Activated CD4-positive, alpha-beta memory T cell treated with anti-CD3 and anti-CD28 coated beads, Interleukin-2, amount 10 ng/mL, durations not matched to agents 7 days and 5 days (primary cell): ENCODE data around the gene STON2. TPM values are rescaled to one million over a fixed set of nuclear protein-coding genes. Genes with fewer than 3 reads are reported as not detected.
"Not testable (repeated sequence)": the region's sequence is repeated elsewhere in the genome, so short reads cannot be mapped to it uniquely, and the experiment has no call there.

Source experiments
- CTCF ChIA-PET: fragments of 350-600 bp; sonication (Branson Sonifier 250); formaldehyde crosslinking; loops from one replicate; lab custom pipeline; 2021; ENCODE audit warnings: antibody characterized with exemption, inconsistent platforms; lab: Charles Lee
- POLR2A ChIA-PET: fragments of 350-600 bp; sonication (Branson Sonifier 250); formaldehyde crosslinking; loops from one replicate; lab custom pipeline; 2021; ENCODE audit warnings: antibody characterized with exemption; lab: Charles Lee
- DNase-seq: peaks from one replicate; pipeline ENCODE4 v3.0.0-alpha.2; 2020
- H3K27ac Mint-ChIP-seq: one replicate; pipeline ENCODE4 v1.8.0; 2021; ENCODE audit warnings: mild to moderate bottlenecking, mixed read lengths
- H3K27me3 Mint-ChIP-seq: one replicate; pipeline ENCODE4 v1.8.0; 2021; ENCODE audit warnings: mixed read lengths
- H3K36me3 Mint-ChIP-seq: one replicate; pipeline ENCODE4 v1.8.0; 2021; ENCODE audit warnings: low read depth, mixed read lengths
- H3K4me1 Mint-ChIP-seq: one replicate; pipeline ENCODE4 v1.8.0; 2021; ENCODE audit warnings: mixed read lengths
- H3K4me3 Mint-ChIP-seq: one replicate; pipeline ENCODE4 v1.8.0; 2021; ENCODE audit warnings: mild to moderate bottlenecking, mixed read lengths
- H3K9me3 Mint-ChIP-seq: one replicate; pipeline ENCODE4 v1.8.0; 2021; ENCODE audit warnings: mixed read lengths
- total RNA-seq, 2 experiments: library from RNA; stranded (reverse); gene quantifications; one replicate each; pipeline ENCODE4 v1.2.3, GENCODE V29; 2021

STON2 gene
- total RNA-seq, 2 experiments from 2014 or later = 3.0 to 4.3 TPM

DNA sequence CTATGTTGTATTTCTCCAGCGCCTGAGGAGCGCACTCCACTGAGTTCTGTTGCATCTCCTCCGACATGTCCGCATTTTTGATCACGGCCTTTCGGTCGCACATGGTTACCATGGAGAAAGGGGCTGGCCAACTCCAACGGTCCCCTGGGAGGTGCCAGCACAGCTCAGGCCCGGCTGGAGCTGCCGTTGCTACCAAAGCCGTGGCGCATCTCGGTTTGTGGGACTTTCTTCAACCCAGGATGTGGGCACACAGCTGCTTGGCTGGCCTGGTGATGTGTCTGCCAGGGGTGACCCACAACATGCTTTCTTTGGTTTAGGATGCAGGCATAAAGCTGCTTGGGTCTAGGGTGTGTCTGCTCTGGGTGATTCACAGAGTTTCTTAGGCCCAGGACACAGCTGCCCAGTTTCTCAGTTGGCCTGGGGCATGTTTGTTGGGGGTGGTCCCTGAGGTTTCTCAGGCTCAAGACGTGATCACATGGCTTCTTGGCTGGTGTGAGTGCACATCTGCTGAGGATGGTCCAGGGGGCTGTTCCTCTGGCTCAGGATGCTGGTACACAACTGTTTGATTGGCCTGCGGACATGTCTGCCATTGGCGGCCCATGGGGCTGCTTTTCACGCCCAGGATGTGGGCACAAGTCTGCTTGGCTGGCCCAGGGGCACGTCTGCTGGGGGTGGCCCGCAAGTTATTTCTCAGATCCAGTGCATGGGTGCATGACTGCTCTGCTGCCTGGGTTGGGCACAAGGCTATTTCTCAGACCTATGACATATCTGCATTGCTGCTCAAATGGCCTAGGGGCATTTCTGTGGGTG is 153.5 kb downstream of the STON2 start:
- peaks cover 3% of the 10 kb centered on the region for H3K9me3 Mint-ChIP-seq
- H3K27me3 Mint-ChIP-seq = peaks cover 2% of the 10 kb centered on the region
- H3K4me1 Mint-ChIP-seq = no peaks in the 10 kb centered on the region
- H3K4me3 Mint-ChIP-seq = no peak overlapping the region
- POLR2A ChIA-PET = no interaction called here
- DNase-seq = no peak
- CTCF ChIA-PET = no interaction called here
- no peak overlapping the region for H3K27ac Mint-ChIP-seq
- H3K36me3 Mint-ChIP-seq = peaks cover 3% of the 10 kb centered on the region

DNA sequence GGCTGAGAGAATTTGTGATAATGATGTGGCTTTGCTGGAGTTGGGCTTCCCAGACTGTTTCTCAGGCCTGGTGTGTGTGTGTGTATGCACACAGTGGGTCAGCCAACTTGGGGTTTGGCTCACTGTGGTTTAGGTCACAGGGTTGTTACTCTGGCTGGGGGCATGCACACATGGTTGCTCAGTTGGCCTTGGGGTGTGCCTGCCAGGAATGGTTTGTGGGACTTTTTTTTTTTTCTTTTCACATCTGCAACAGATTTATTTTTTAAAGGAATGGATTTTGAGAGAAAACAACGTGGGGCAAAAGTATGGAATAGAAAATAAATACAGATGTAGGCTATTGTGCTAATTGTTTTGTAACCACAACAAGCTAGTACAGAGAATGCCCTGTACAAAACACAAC is 154.4 kb downstream of the STON2 start:
- Mint-ChIP-seq H3K4me3 (no peak overlapping the region), H3K9me3 (peaks cover 3% of the 10 kb centered on the region), H3K36me3 (peaks cover 3% of the 10 kb centered on the region), H3K27ac (no peak overlapping the region), H3K27me3 (peaks cover 5% of the 10 kb centered on the region), H3K4me1 (no peaks in the 10 kb centered on the region)
- CTCF ChIA-PET = no interaction called here
- POLR2A ChIA-PET = no interaction called here
- DNase-seq = no peak

DNA sequence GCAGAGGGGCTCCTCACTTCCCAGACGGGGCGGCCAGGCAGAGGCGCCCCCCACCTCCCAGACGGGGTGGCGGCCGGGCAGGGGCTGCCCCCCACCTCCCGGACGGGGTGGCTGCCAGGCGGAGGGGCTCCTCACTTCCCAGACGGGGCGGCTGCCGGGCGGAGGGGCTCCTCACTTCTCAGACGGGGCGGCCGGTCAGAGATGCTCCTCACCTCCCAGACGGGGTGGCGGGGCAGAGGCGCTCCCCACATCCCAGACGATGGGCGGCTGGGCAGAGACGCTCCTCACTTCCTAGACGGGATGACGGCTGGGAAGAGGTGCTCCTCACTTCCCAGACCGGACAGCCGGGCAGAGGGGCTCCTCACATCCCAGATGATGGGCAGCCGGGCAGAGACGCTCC is 155.7 kb downstream of the STON2 start:
- POLR2A ChIA-PET, H3K27ac Mint-ChIP-seq, H3K4me1 Mint-ChIP-seq, H3K9me3 Mint-ChIP-seq, CTCF ChIA-PET, H3K4me3 Mint-ChIP-seq, H3K36me3 Mint-ChIP-seq, DNase-seq: not testable (repeated sequence)
- H3K27me3 Mint-ChIP-seq = peaks cover 13% of the 10 kb centered on the region

DNA sequence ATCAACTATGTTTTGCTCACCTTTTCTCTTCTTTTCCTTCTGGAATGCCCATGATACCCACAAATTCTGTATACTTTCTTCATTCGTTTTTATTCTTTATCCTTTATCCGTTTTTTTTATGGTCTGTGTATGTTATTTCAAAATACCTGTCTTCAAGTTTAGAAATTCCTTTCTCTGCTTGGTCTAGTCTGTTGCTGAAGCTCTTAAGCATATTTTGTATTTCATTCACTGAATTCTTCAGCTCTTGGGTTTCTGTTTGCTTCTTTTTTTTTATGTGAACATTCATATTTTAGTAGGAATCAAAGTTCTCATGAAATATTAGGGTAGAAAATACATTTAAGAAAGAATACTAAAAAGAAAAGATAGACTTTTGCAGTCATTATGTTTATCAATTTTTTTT is 156.6 kb downstream of the STON2 start:
- H3K27me3 Mint-ChIP-seq = peaks cover 14% of the 10 kb centered on the region
- H3K4me3 Mint-ChIP-seq = no peak overlapping the region
- ChIA-PET CTCF (no interaction called here), POLR2A (no interaction called here)
- no peak for DNase-seq
- no peaks in the 10 kb centered on the region for H3K4me1 Mint-ChIP-seq
- H3K9me3 Mint-ChIP-seq = peaks cover 3% of the 10 kb centered on the region
- H3K36me3 Mint-ChIP-seq = peaks cover 3% of the 10 kb centered on the region
- H3K27ac Mint-ChIP-seq = no peak overlapping the region

DNA sequence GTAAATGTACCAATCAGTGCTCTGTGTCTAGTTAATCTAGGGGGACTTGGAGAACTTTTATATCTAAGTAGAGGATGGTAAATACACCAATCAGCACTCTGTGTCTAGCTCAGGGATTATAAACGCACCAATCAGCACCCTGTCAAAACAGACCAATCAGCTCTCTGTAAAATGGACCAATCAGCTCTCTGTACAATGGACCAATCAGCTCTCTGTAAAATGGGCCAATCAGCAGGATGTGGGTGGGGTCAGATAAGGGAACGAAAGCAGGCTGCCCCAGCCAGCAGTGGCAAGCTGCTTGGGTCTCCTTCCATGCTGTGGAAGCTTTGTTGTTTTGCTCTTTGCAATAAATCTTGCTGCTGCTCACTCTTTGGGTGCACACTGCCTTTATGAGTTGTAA is 163.3 kb downstream of the STON2 start:
- H3K9me3 Mint-ChIP-seq, H3K27ac Mint-ChIP-seq, H3K36me3 Mint-ChIP-seq, POLR2A ChIA-PET, H3K4me1 Mint-ChIP-seq, CTCF ChIA-PET, H3K4me3 Mint-ChIP-seq, DNase-seq: not testable (repeated sequence)
- H3K27me3 Mint-ChIP-seq = peaks cover 16% of the 10 kb centered on the region

DNA sequence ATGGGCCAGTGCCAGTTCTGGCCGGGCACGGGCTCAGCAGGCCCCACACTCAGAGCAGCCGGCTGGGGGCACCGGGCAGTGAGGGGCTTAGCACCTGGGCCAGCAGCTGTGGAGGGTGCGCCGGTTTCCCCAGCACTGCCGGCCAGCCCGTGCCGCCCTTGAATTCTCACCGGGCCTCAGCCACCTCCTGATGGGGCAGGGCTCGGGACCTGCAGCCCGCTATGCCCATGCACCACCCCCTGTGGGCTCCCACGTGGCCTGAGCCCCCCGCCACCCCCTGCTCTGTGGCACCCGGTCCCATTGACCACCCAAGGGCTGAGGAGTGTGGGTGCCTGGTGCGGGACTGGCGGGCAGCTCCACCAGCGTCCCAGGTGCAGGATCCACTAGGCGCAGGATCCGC is 164.0 kb downstream of the STON2 start:
- no peaks in the 10 kb centered on the region for H3K36me3 Mint-ChIP-seq
- H3K4me3 Mint-ChIP-seq = no peak overlapping the region
- no peaks in the 10 kb centered on the region for H3K4me1 Mint-ChIP-seq
- CTCF ChIA-PET = no interaction called here
- DNase-seq = no peak
- peaks cover 16% of the 10 kb centered on the region for H3K27me3 Mint-ChIP-seq
- POLR2A ChIA-PET = no interaction called here
- H3K9me3 Mint-ChIP-seq = no peaks in the 10 kb centered on the region
- H3K27ac Mint-ChIP-seq = no peak overlapping the region

DNA sequence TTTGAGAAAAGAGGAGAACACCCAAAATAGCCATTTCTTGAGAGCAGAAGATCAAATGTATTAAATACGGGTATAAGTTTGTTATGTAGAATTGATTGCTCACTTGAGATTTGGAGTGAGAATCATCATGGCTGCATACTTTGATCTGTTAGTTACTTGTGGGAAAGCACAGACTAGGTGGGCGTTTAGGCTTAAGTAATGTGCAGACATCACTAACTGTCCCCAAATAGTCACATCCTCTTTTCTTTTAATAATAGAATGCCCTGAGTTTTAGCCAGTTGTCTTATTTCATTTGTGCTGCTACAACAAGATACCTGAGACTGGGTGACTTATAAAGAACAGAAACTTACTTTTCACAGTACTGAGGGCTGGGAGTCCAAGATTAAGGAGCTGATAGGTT is 165.0 kb downstream of the STON2 start:
- DNase-seq = no peak
- CTCF ChIA-PET = interaction anchor here (0.7 kb wide), 1 partner anchor 64 kb away, joined by 3 read pairs; no protein-coding TSS in a partner anchor
- Mint-ChIP-seq H3K27me3 (peaks cover 9% of the 10 kb centered on the region), H3K27ac (no peak overlapping the region), H3K36me3 (no peaks in the 10 kb centered on the region), H3K4me3 (no peak overlapping the region), H3K9me3 (no peaks in the 10 kb centered on the region), H3K4me1 (no peaks in the 10 kb centered on the region)
- POLR2A ChIA-PET = no interaction called here

DNA sequence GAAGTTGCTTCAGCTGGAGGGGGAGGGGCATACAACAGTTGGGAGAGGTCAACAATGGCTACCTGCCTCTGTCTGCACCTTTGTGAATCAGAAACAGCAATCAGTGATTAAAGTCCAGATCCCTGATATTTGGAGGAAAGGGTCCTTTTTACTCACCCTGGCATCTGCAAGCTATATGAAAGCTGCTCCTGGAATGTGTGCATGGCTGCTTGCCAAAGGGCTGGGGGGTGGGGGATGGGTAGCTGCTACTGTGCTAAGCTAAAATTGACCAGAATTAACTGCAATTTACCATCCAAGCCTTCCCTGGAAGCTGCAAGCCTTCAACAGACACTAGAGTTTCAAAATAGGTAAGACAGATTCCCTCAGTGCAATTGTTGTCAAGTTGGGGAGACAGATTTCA is 165.8 kb downstream of the STON2 start:
- POLR2A ChIA-PET = no interaction called here

DNA sequence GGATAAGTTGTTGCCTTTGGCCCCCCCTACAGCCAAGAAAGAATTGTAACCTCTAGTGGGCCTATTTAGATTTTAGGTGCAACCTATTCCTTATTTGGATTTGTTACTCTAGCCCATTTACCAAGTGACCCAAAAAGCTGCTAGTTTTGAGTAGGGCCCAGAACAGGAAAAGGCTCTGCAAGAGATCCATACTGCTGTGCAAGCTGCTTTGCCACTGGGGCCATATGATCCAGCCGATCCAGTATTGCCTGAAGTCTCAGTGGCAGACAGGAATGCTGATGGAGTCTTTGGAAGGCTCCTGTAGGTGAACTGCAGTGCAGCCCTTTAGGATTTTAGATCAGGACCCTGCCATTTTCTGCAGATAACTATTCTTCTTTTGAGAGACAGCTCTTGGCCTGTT is 166.5 kb downstream of the STON2 start:
- Mint-ChIP-seq H3K36me3 (no peaks in the 10 kb centered on the region), H3K27ac (no peak overlapping the region), H3K27me3 (peaks cover 5% of the 10 kb centered on the region), H3K4me3 (no peak overlapping the region), H3K9me3 (no peaks in the 10 kb centered on the region), H3K4me1 (no peaks in the 10 kb centered on the region)
- ChIA-PET POLR2A (interaction anchor here (0.9 kb wide), 1 partner anchor 63 kb away, joined by 4 read pairs; no protein-coding TSS in a partner anchor), CTCF (no interaction called here)
- no peak for DNase-seq

More for the DNA sequence above, 165.8 kb downstream of the STON2 start:
- Mint-ChIP-seq H3K4me3 (no peak overlapping the region), H3K36me3 (no peaks in the 10 kb centered on the region), H3K27ac (no peak overlapping the region), H3K27me3 (peaks cover 5% of the 10 kb centered on the region), H3K4me1 (no peaks in the 10 kb centered on the region), H3K9me3 (no peaks in the 10 kb centered on the region)
- CTCF ChIA-PET = interaction anchor here (0.7 kb wide), 1 partner anchor 63 kb away, joined by 3 read pairs; no protein-coding TSS in a partner anchor
- no peak for DNase-seq

DNA sequence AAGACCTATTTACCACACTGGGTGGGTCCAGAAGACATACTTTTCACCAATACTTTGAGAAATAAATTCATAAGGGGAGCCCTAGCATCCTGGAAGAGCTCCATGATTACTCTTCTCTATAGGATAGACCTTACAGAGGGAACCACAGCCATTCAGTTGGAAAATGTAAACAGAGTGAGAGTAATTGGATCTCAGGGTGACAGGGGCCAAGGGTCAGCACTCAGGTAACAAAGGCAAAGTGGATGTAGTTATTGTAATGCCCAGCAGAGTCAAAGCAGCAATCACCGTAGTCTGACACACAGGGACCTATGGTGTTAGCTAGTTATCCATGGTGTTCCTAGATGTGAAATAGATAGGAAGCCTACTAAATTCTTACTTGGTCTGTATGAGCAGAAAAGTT is 168.6 kb downstream of the STON2 start:
- no peaks in the 10 kb centered on the region for H3K4me1 Mint-ChIP-seq
- no peaks in the 10 kb centered on the region for H3K27me3 Mint-ChIP-seq
- CTCF ChIA-PET = no interaction called here
- no peak overlapping the region for H3K27ac Mint-ChIP-seq
- H3K4me3 Mint-ChIP-seq = no peak overlapping the region
- H3K9me3 Mint-ChIP-seq = no peaks in the 10 kb centered on the region
- H3K36me3 Mint-ChIP-seq = no peaks in the 10 kb centered on the region
- POLR2A ChIA-PET = no interaction called here
- no peak for DNase-seq

DNA sequence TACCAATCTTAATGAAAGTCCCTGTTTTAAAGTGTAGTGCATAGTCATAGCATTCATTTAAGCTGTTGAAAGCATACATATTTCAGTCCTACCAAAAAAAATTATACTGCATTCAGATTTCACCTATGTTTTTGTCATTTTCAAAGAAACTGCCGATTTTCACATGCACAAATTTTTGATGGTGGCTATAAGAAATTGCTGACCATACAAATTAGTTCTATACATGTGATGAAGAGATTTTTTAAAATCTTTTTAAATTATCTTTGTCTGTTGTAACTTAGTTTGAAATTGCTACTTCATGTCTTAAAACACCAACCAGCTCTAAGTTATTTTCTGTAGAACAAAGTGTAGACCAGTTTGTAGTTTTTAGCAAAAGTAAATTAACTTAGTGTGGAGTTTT is 175.9 kb downstream of the STON2 start:
- no peak for DNase-seq
- Mint-ChIP-seq H3K4me3 (no peak overlapping the region), H3K9me3 (peaks cover 2% of the 10 kb centered on the region), H3K4me1 (peaks cover 15% of the 10 kb centered on the region), H3K27ac (no peak overlapping the region), H3K36me3 (peaks cover 13% of the 10 kb centered on the region), H3K27me3 (peaks cover 2% of the 10 kb centered on the region)
- ChIA-PET CTCF (no interaction called here), POLR2A (no interaction called here)

DNA sequence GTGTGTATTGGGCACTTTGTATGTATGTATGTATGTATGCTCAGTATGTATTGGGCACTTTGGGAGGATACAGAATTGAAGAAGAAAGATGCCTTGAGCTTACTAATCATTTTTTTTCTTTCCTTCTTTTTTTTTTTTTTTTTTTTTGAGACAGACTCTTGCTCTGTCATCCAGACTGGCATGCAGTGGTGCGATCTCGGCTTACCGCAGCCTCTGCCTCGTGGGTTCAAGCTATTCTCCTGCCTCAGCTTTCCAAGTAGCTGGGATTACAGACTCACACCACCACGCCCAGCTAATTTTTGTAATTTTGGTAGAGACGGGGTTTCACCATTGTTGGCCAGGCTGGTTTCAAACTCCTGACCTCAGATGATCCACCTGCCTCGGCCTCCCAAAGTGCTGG is 176.3 kb downstream of the STON2 start:
- Mint-ChIP-seq H3K36me3 (peaks cover 13% of the 10 kb centered on the region), H3K4me1 (peaks cover 17% of the 10 kb centered on the region)
- H3K4me3 Mint-ChIP-seq, H3K27me3 Mint-ChIP-seq, DNase-seq, H3K9me3 Mint-ChIP-seq, POLR2A ChIA-PET, H3K27ac Mint-ChIP-seq: not testable (repeated sequence)
- CTCF ChIA-PET = interaction anchor here (1.0 kb wide), 1 partner anchor 227 kb away, joined by 3 read pairs; no protein-coding TSS in a partner anchor

DNA sequence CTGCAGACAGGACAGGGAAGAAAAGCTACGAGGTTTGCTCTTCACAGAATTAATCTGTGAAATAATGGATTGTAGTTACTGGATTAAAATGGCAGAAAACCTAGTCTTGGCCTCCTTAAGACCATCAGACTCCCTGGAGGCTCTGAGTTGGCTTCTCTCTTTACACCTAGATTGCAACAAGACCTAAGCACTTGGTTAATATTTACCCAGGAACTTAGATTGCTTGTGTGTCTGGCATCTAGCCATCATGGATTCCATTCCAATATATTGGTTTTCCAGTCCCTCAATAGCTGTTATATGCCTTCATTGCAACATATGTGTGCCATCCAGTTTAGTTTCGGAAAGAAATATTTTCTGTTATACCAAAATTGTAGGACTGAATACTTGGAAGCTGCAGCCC is 177.4 kb downstream of the STON2 start:
- H3K4me3 Mint-ChIP-seq = no peak overlapping the region
- no peak for DNase-seq
- H3K9me3 Mint-ChIP-seq = peaks cover 2% of the 10 kb centered on the region
- ChIA-PET CTCF (interaction anchor here (1.0 kb wide), 1 partner anchor 225 kb away, joined by 3 read pairs; no protein-coding TSS in a partner anchor), POLR2A (no interaction called here)
- peaks cover 27% of the 10 kb centered on the region for H3K4me1 Mint-ChIP-seq
- H3K36me3 Mint-ChIP-seq = peaks cover 17% of the 10 kb centered on the region
- peaks cover 2% of the 10 kb centered on the region for H3K27me3 Mint-ChIP-seq
- peak overlapping the region; percentile 31 for H3K27ac Mint-ChIP-seq

DNA sequence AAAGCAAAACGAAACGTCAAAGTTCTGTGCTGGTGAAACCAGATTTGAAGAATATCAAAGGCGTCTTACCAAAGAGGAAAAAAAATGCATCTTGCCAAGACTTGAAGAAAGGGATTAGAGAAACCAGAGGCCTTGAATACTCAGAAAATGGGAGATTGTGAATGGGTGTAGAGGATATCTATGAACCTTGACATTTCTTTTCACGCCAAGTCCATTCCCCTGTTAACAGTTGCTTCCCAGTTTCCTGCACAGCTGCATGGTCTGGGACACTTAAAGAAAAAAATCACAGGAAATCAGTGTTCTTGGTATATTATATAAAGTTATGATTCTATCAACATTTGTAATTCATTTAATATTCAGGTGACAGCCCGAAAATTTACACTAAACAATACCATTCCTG is 178.0 kb downstream of the STON2 start:
- peak overlapping the region; percentile 98 for H3K27ac Mint-ChIP-seq
- POLR2A ChIA-PET = interaction anchor here (1.7 to 2.0 kb wide), 3 partner anchors 28 to 263 kb away, joined by 5 to 9 read pairs (median 5); no protein-coding TSS in a partner anchor
- peaks cover 17% of the 10 kb centered on the region for H3K36me3 Mint-ChIP-seq
- no peak for DNase-seq
- peaks cover 2% of the 10 kb centered on the region for H3K27me3 Mint-ChIP-seq
- peak overlapping the region; percentile 87 for H3K4me3 Mint-ChIP-seq
- peaks cover 32% of the 10 kb centered on the region for H3K4me1 Mint-ChIP-seq
- CTCF ChIA-PET = no interaction called here
- H3K9me3 Mint-ChIP-seq = peaks cover 2% of the 10 kb centered on the region
